ENCODE data around the gene ABCD1. TPM values are rescaled to one million over a fixed set of nuclear protein-coding genes. Genes with fewer than 3 reads are reported as not detected.

The ABCD1 gene
- total RNA-seq, 6 experiments from 2014 or later = 12.9 to 18.9 (median 14.5) TPM

DNA sequence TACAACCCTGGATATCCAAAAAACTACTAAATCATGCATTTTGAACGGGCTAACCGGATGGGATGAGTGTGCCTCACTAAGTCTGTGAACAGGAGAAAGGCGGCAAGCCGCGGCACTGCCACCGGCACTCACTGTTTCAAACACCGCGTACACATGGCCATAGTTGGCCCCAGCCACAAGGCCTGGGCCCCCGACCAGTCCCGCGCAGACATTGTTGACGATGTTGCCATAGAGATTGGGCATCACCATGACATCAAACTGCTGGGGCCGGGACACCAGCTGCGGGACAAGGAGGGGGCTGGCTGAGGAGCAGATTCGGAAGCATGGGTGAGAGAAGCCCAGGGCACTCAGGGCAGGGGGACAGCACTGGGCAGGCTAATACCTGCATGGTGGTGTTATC lies 62.0 kb downstream of the ABCD1 start:
- Mint-ChIP-seq H3K9me3 (no peaks in the 10 kb centered on the region), H3K4me1 (ENCODE audit: low read depth) (no peaks in the 10 kb centered on the region), H3K27ac (no peak overlapping the region), H3K27me3 (ENCODE audit: insufficient read depth) (peaks cover 4% of the 10 kb centered on the region), H3K4me3 (no peak overlapping the region), H3K36me3 (ENCODE audit: low read depth) (no peaks in the 10 kb centered on the region)
- DNase-seq = no peak
- TF ChIP-seq CTCF (IDR thresholded peaks at IDR 0.05) = no peak

- H3K36me3 Mint-ChIP-seq (ENCODE audit: low read depth) = peaks cover 4% of the 10 kb centered on the region
- no peak for TF ChIP-seq CTCF (IDR thresholded peaks at IDR 0.05)
- no peak for DNase-seq
- peaks cover 5% of the 10 kb centered on the region for H3K27me3 Mint-ChIP-seq (ENCODE audit: insufficient read depth)
- H3K27ac Mint-ChIP-seq = no peak overlapping the region
- no peak overlapping the region for H3K4me3 Mint-ChIP-seq
- peaks cover 8% of the 10 kb centered on the region for H3K4me1 Mint-ChIP-seq (ENCODE audit: low read depth)
- H3K9me3 Mint-ChIP-seq = no peaks in the 10 kb centered on the region
Observed at GRCh38 chrX:153789654-153790053, 65.0 kb downstream of the ABCD1 start.

DNA sequence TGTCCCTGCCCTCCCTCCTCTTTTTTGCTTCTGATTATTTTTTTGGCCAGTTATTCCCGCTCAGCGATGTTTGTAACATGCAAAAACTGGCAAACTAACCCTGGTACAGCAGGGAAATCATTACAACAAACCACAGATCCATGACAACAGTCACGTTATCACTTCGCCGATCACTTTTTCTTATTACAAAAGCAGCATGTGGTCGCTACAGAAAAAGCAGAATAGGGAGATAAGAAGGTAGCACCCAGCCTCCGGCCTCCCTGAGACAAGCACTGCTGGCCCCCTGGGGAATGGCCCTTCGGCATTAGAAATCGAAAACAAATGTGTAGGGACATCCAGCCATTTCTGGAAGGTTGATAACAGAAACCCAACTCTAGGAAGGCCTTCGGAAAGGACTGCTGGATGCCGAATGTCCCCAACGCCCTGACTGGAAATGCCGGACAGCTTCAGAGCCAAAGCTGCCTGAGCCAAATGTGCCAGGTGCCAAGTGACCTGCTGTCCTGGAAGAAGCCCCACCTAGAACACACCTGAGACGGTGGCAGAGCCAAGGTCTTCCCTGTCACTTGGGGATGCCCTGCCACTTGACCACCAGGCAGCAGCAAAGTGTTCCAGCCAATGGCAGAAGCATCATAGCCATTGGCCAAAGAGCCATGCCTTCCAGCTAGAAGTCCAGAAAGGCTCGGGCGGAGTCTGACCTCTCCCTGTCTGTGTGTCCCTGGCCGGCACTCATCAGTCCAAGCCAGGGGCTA lies 66.6 kb downstream of the ABCD1 start:
- Mint-ChIP-seq H3K4me1 (ENCODE audit: low read depth) (peaks cover 16% of the 10 kb centered on the region), H3K27me3 (ENCODE audit: insufficient read depth) (peaks cover 2% of the 10 kb centered on the region; the same call in 1 of the 2 replicates), H3K27ac (no peak overlapping the region), H3K36me3 (ENCODE audit: low read depth) (peaks cover 4% of the 10 kb centered on the region), H3K4me3 (no peak overlapping the region), H3K9me3 (no peaks in the 10 kb centered on the region)
- no peak for TF ChIP-seq CTCF (IDR thresholded peaks at IDR 0.05)
- DNase-seq = no peak

GRCh38 chrX:153792368-153792767 lies 67.7 kb downstream of the ABCD1 start:
- no peak for DNase-seq
- Mint-ChIP-seq H3K27me3 (ENCODE audit: insufficient read depth) (peaks cover 2% of the 10 kb centered on the region; the same call in 1 of the 2 replicates), H3K36me3 (ENCODE audit: low read depth) (peaks cover 4% of the 10 kb centered on the region), H3K27ac (no peak overlapping the region), H3K9me3 (no peaks in the 10 kb centered on the region), H3K4me3 (peak overlapping the region; percentile 95; the same call in 1 of the 2 replicates), H3K4me1 (ENCODE audit: low read depth) (peaks cover 18% of the 10 kb centered on the region)
- no peak for TF ChIP-seq CTCF (IDR thresholded peaks at IDR 0.05)

- H3K9me3 Mint-ChIP-seq = no peaks in the 10 kb centered on the region
- peaks cover 2% of the 10 kb centered on the region; the same call in 1 of the 2 replicates for H3K27me3 Mint-ChIP-seq (ENCODE audit: insufficient read depth)
- peak overlapping the region; percentile 92 for H3K27ac Mint-ChIP-seq
Observed at GRCh38 chrX:153793291-153793690, 68.6 kb downstream of the ABCD1 start.

More at GRCh38 chrX:153793291-153793690, 68.6 kb downstream of the ABCD1 start:
- peaks cover 4% of the 10 kb centered on the region for H3K36me3 Mint-ChIP-seq (ENCODE audit: low read depth)
- DNase-seq = no peak
- no peak for TF ChIP-seq CTCF (IDR thresholded peaks at IDR 0.05)
- H3K4me1 Mint-ChIP-seq (ENCODE audit: low read depth) = peaks cover 18% of the 10 kb centered on the region
- H3K4me3 Mint-ChIP-seq = peak overlapping the region; percentile 95

Other genes starting within 250 kb of the ABCD1 start
- 100 to 1,000 TPM; 324 to 382 (median 367) TPM for gene BGN, start 229.9 kb upstream of the ABCD1 start, total RNA-seq (2021; fragmentation: NEBNext Ultra II Directional; extraction: Animal tissue kit (Norgen Biotek cat#: 25700))
- gene ATP2B3, start 207.2 kb upstream of the ABCD1 start, total RNA-seq (2021; fragmentation: NEBNext Ultra II Directional; extraction: Animal tissue kit (Norgen Biotek cat#: 25700)) = not detected
- gene CCNQ, start 125.7 kb upstream of the ABCD1 start, total RNA-seq (2021; fragmentation: NEBNext Ultra II Directional; extraction: Animal tissue kit (Norgen Biotek cat#: 25700)) = 10 to 100 TPM; 25.7 to 31.9 (median 29.6) TPM
- not detected for gene DUSP9, start 77.7 kb upstream of the ABCD1 start, total RNA-seq (2021; fragmentation: NEBNext Ultra II Directional; extraction: Animal tissue kit (Norgen Biotek cat#: 25700))
- under 1 TPM in 2 of 6 experiments, not detected in 4; 0.26 to 0.43 TPM for gene PNCK, start 51.0 kb upstream of the ABCD1 start, total RNA-seq (2021; fragmentation: NEBNext Ultra II Directional; extraction: Animal tissue kit (Norgen Biotek cat#: 25700))
- 10 to 100 TPM; 14.0 to 33.8 (median 17.7) TPM for gene SLC6A8, start 36.9 kb upstream of the ABCD1 start, total RNA-seq (2021; fragmentation: NEBNext Ultra II Directional; extraction: Animal tissue kit (Norgen Biotek cat#: 25700))
- gene BCAP31, start 469 bp upstream of the ABCD1 start, total RNA-seq (2021; fragmentation: NEBNext Ultra II Directional; extraction: Animal tissue kit (Norgen Biotek cat#: 25700)) = 100 to 1,000 TPM; 203 to 295 (median 218) TPM
- gene PLXNB3, start 39.4 kb downstream of the ABCD1 start, total RNA-seq (2021; fragmentation: NEBNext Ultra II Directional; extraction: Animal tissue kit (Norgen Biotek cat#: 25700)) = 10 to 100 TPM; 13.2 to 33.4 (median 15.8) TPM
- gene SRPK3, start 56.2 kb downstream of the ABCD1 start, total RNA-seq (2021; fragmentation: NEBNext Ultra II Directional; extraction: Animal tissue kit (Norgen Biotek cat#: 25700)) = under 1 TPM; 0.14 to 0.51 (median 0.27) TPM
- gene IDH3G, start 69.5 kb downstream of the ABCD1 start, total RNA-seq (2021; fragmentation: NEBNext Ultra II Directional; extraction: Animal tissue kit (Norgen Biotek cat#: 25700)) = 10 to 100 TPM; 60.2 to 67.1 (median 62.8) TPM
- gene SSR4, start 69.8 kb downstream of the ABCD1 start, total RNA-seq (2021; fragmentation: NEBNext Ultra II Directional; extraction: Animal tissue kit (Norgen Biotek cat#: 25700)) = 100 to 1,000 TPM; 171 to 247 (median 182) TPM
- not detected for gene PDZD4, start 105.7 kb downstream of the ABCD1 start, total RNA-seq (2021; fragmentation: NEBNext Ultra II Directional; extraction: Animal tissue kit (Norgen Biotek cat#: 25700))
- 10 to 100 TPM; 13.1 to 89.2 (median 14.4) TPM for gene L1CAM, start 161.3 kb downstream of the ABCD1 start, total RNA-seq (2021; fragmentation: NEBNext Ultra II Directional; extraction: Animal tissue kit (Norgen Biotek cat#: 25700))
- gene AVPR2, start 179.8 kb downstream of the ABCD1 start, total RNA-seq (2021; fragmentation: NEBNext Ultra II Directional; extraction: Animal tissue kit (Norgen Biotek cat#: 25700)) = not detected
- under 1 TPM; 0.18 to 0.63 (median 0.48) TPM for gene ARHGAP4, start 201.4 kb downstream of the ABCD1 start, total RNA-seq (2021; fragmentation: NEBNext Ultra II Directional; extraction: Animal tissue kit (Norgen Biotek cat#: 25700))
- gene NAA10, start 210.2 kb downstream of the ABCD1 start, total RNA-seq (2021; fragmentation: NEBNext Ultra II Directional; extraction: Animal tissue kit (Norgen Biotek cat#: 25700)) = 100 to 1,000 TPM; 130 to 160 (median 146) TPM
- gene RENBP, start 219.8 kb downstream of the ABCD1 start, total RNA-seq (2021; fragmentation: NEBNext Ultra II Directional; extraction: Animal tissue kit (Norgen Biotek cat#: 25700)) = under 1 TPM in 4 of 6 experiments, not detected in 2; 0.23 to 0.75 (median 0.40) TPM
- gene HCFC1, start 247.0 kb downstream of the ABCD1 start, total RNA-seq (2021; fragmentation: NEBNext Ultra II Directional; extraction: Animal tissue kit (Norgen Biotek cat#: 25700)) = 10 to 100 TPM; 52.1 to 62.1 (median 59.0) TPM
- 1 to 10 TPM; 3.1 to 8.0 (median 5.7) TPM for gene TMEM187, start 247.9 kb downstream of the ABCD1 start, total RNA-seq (2021; fragmentation: NEBNext Ultra II Directional; extraction: Animal tissue kit (Norgen Biotek cat#: 25700))